ENCODE measurements around the gene PELI1.

Gene PELI1

GRCh38 chr2:64120008-64120407, 24.2 kb downstream of the PELI1 start:
- Mint-ChIP-seq H3K9me3 (peaks cover 3% of the 10 kb centered on the region), H3K36me3 (ENCODE audit: low read depth) (peaks cover 22% of the 10 kb centered on the region), H3K4me1 (peaks cover 26% of the 10 kb centered on the region), H3K27me3 (ENCODE audit: low read depth) (no peaks in the 10 kb centered on the region), H3K27ac (peak overlapping the region in 1 of 3 experiments; percentile 13), H3K4me3 (no peak overlapping the region)
- TF ChIP-seq, protein P1, sequence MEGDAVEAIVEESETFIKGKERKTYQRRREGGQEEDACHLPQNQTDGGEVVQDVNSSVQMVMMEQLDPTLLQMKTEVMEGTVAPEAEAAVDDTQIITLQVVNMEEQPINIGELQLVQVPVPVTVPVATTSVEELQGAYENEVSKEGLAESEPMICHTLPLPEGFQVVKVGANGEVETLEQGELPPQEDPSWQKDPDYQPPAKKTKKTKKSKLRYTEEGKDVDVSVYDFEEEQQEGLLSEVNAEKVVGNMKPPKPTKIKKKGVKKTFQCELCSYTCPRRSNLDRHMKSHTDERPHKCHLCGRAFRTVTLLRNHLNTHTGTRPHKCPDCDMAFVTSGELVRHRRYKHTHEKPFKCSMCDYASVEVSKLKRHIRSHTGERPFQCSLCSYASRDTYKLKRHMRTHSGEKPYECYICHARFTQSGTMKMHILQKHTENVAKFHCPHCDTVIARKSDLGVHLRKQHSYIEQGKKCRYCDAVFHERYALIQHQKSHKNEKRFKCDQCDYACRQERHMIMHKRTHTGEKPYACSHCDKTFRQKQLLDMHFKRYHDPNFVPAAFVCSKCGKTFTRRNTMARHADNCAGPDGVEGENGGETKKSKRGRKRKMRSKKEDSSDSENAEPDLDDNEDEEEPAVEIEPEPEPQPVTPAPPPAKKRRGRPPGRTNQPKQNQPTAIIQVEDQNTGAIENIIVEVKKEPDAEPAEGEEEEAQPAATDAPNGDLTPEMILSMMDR (IDR thresholded peaks at IDR 0.05; ENCODE audit: unreplicated experiment in 3 of 3) = no peak

- Mint-ChIP-seq H3K4me3 (no peak overlapping the region), H3K36me3 (ENCODE audit: low read depth) (peaks cover 17% of the 10 kb centered on the region), H3K27ac (peak overlapping the region in 1 of 3 experiments; percentile 41), H3K9me3 (peaks cover 3% of the 10 kb centered on the region), H3K27me3 (ENCODE audit: low read depth) (no peaks in the 10 kb centered on the region), H3K4me1 (peaks cover 22% of the 10 kb centered on the region)
- TF ChIP-seq, protein P1 (IDR thresholded peaks at IDR 0.05; ENCODE audit: unreplicated experiment in 3 of 3) = no peak
These were observed 24.9 kb downstream of the PELI1 start for GRCh38 chr2:64119369-64119768.

DNA sequence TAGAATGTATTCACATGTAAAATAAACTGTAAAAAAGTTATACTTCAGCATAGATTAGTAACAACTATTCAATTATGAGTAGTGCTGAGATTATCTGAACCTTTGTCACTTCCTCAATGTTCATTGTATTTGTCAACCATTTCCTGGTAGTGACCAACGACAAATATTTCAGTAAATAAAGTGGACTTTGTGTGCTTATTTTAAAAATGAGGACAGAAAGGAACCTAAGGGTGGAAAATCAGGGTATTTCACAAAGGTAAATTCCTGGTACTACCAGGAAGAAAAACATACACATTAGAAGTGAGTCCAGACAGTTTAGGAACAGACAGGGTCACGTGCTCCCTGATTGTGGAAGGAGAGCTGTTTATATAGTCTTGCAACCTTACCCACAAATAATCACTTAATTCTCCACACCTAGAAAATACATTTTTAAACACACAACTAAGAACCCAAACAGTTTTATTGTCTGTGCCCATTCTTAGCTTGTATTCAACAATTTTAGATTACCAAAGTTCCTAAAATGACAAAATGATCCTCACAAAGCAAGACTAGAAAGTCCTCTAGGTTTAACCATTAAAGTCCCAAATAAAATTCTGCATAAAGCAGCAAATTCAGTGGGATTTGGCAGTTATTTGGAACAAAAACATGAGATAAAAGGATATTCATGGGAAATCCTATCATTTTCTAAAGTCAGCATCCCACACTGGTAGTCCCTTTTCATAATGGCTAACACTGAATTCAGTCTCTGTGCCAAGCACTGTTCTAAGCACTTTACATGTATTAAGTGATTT, 28.2 kb downstream of the PELI1 start:
- H3K4me3 Mint-ChIP-seq = no peak overlapping the region
- peak overlapping the region in 1 of 3 experiments; percentile 13 for H3K27ac Mint-ChIP-seq
- H3K9me3 Mint-ChIP-seq = no peaks in the 10 kb centered on the region
- peaks cover 18% of the 10 kb centered on the region for H3K4me1 Mint-ChIP-seq
- no peaks in the 10 kb centered on the region for H3K36me3 Mint-ChIP-seq (ENCODE audit: low read depth)
- TF ChIP-seq, protein P1 (IDR thresholded peaks at IDR 0.05; ENCODE audit: unreplicated experiment in 3 of 3) = no peak
- H3K27me3 Mint-ChIP-seq (ENCODE audit: low read depth) = no peaks in the 10 kb centered on the region

DNA sequence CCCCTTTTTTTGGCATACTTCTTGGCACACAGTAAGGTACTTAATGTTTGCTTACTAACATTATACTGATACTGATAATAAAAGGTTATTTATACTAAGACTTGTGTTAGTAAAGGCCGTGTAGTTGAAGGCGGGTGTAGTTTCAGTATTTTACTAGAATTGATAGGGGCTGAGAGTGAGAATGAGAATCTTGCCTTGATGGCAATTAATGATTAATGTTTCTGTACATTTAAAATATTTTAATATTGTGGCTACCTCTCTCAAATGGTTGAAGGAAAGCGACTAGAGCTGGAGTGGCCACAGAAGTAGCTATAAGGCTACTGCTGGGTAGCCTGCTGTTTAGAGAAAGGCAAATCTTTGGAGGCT, 29.3 kb downstream of the PELI1 start:
- H3K27ac Mint-ChIP-seq = peak overlapping the region in 2 of 3 experiments; percentile 2 to 3
- H3K4me1 Mint-ChIP-seq = peaks cover 13% of the 10 kb centered on the region
- H3K4me3 Mint-ChIP-seq = no peak overlapping the region
- H3K27me3 Mint-ChIP-seq (ENCODE audit: low read depth) = no peaks in the 10 kb centered on the region
- no peaks in the 10 kb centered on the region for H3K9me3 Mint-ChIP-seq
- TF ChIP-seq, protein P1 (IDR thresholded peaks at IDR 0.05; ENCODE audit: unreplicated experiment in 3 of 3) = no peak
- no peaks in the 10 kb centered on the region for H3K36me3 Mint-ChIP-seq (ENCODE audit: low read depth)

DNA sequence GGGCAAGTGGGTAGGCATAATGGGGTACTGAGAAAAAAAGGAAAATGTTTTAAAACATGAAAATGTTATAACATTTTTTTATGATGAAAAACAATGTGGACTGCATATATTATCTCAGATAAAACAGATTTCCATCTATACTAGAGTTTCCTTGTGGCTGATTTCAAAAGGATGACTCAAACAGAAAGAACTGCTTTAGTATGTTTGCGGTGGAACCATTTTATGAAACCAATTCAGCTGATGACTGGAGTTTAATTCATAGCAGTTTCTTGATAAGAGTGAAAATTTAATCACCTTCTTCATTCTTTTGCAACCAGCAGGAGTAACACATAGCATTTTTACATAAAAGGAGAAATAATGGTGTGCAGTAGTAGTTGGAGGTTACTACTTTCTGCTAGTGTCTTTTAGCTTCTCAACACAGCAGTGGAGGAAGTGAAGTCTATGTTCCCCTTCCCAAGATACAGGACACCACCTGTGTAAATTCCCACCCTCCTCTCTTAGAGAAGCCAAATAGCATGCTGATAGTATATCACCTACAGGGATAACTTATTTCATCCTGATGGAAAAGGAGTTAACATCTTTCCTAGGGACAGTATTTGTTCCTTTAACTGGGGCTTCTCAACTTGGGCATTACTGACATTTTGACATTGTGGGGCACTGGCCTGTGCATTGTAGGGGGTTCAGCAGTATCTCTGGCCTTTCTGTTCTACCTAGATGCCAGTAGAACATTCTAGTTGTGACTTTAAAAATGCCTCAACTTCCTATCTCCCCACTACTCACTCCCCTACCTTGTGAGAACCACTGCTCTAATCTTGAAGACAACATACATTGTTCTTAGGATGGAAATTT, 29.9 kb downstream of the PELI1 start:
- TF ChIP-seq, protein P1 (IDR thresholded peaks at IDR 0.05; ENCODE audit: unreplicated experiment in 3 of 3) = no peak
- H3K4me1 Mint-ChIP-seq = peaks cover 10% of the 10 kb centered on the region
- no peaks in the 10 kb centered on the region for H3K9me3 Mint-ChIP-seq
- H3K27ac Mint-ChIP-seq = peak overlapping the region; percentile 2 to 19 (median 3)
- H3K27me3 Mint-ChIP-seq (ENCODE audit: low read depth) = no peaks in the 10 kb centered on the region
- H3K4me3 Mint-ChIP-seq = no peak overlapping the region
- H3K36me3 Mint-ChIP-seq (ENCODE audit: low read depth) = no peaks in the 10 kb centered on the region
